ENCODE results near the gene OGFR. TPM values are rescaled to one million over a fixed set of nuclear protein-coding genes. Genes with fewer than 3 reads are reported as not detected.

OGFR gene
- total RNA-seq, 2 experiments from 2014 or later = 23.7 to 24.6 TPM

DNA sequence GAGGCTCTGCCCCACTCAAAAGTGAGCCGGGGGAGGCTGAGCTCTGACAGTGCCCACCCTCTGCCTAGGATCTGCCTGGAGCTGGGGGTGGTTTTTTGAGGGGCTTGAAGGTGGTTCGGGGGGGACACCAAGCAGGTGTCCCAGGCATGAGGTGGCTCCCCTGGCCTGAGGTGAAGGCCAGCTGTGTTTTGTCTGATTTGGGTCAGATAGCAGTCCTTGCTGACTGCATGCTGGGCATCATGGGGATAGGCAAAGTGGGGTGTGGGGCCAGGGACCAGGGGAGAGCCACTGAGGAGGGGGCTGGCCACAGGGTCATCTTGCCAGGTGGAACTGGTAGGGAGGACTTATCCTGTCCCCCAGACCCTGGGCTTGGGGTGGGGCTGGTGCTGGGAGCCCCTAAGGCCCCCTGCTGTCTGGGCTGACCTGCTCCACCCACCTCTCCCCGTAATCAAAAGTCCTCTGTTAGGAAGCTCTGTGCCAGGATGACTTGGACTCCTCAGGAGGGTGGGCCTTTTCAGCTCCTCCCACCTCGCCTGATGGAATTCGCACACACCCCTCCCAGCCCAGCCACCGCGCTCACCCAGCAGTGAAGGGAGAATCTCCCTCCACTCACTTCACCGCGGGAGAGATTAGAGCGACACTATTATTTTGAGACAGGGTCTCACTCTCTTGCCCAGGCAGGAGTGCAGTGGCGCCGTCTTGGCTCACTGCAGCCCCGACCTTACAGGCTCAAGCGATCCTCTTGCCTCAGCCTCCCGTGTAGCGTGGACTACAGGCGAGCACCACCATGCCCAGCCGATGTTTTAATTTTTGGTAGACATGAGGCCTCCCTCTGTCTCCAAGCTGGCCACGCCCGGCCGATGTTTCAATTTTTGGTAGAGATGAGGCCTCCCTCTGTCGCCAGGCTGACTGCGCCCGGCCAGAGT lies 10.7 kb downstream of the OGFR start:
- H3K4me3 Mint-ChIP-seq = no peak overlapping the region
- H3K27me3 Mint-ChIP-seq (ENCODE audit: low read depth) = peaks cover 24% of the 10 kb centered on the region
- intact Hi-C loops (cut with micrococcal nuclease) = no loop called here
- no peaks in the 10 kb centered on the region for H3K9me3 Mint-ChIP-seq
- H3K4me1 Mint-ChIP-seq (ENCODE audit: low read depth) = peaks cover 6% of the 10 kb centered on the region
- no peak for DNase-seq
- no peak overlapping the region for H3K27ac Mint-ChIP-seq
- peaks cover 1% of the 10 kb centered on the region for H3K36me3 Mint-ChIP-seq (ENCODE audit: low read depth)
- CTCF ChIA-PET = interaction anchor here (0.6 to 1.2 kb wide), 2 partner anchors 27 to 157 kb away, joined by 3 read pairs; no protein-coding TSS in a partner anchor

DNA sequence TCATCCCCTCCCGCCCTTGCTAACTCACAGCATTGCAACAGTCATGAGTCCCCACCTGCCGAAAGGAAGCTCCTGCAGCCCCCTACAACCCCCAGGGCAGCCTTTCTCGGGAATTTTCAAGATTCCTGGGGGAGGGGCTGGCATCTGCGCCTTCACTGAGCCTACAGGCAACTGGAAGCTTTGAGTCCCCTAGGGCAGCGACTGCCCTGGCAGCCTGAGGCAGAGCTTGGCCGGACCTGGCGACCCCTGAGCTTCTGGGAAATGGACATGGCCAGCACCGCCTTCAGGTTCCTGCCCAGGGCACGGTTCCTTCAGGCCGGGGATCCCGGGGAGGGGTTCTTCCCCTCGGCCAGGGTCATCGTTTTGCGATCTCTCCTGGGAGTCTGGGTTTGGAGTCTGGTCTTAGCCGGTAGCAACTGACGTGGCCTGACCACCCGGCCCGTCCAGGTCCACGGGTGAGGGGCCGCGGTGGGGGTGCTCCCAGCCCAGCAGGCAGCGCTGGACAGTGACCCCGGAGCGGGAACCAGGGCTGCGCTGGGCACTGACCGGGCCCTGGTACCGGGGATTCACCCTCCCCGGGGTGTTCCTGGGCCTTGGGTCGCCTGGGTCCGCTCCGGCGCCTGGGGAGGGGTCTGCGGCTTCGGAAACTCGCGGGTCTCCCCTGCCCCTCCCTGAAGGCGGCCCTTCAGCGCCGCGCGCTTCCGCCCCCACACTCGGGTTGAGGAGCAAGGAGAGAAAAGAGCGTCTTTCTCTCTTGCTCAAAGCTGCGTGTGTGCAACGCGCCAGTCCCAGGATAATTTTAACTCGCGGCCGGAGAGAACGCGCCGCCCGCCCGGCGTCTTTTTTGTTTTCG lies 11.6 kb downstream of the OGFR start:
- H3K9me3 Mint-ChIP-seq = no peaks in the 10 kb centered on the region
- intact Hi-C loops (cut with micrococcal nuclease) = no loop called here
- CTCF ChIA-PET = interaction anchor here (0.5 to 0.6 kb wide), 2 partner anchors 28 to 1107 kb away, joined by 3 read pairs; no protein-coding TSS in a partner anchor
- peaks cover 6% of the 10 kb centered on the region for H3K4me1 Mint-ChIP-seq (ENCODE audit: low read depth)
- DNase-seq = no peak
- peaks cover 1% of the 10 kb centered on the region for H3K36me3 Mint-ChIP-seq (ENCODE audit: low read depth)
- H3K27ac Mint-ChIP-seq = no peak overlapping the region
- peaks cover 24% of the 10 kb centered on the region for H3K27me3 Mint-ChIP-seq (ENCODE audit: low read depth)
- H3K4me3 Mint-ChIP-seq = no peak overlapping the region

DNA sequence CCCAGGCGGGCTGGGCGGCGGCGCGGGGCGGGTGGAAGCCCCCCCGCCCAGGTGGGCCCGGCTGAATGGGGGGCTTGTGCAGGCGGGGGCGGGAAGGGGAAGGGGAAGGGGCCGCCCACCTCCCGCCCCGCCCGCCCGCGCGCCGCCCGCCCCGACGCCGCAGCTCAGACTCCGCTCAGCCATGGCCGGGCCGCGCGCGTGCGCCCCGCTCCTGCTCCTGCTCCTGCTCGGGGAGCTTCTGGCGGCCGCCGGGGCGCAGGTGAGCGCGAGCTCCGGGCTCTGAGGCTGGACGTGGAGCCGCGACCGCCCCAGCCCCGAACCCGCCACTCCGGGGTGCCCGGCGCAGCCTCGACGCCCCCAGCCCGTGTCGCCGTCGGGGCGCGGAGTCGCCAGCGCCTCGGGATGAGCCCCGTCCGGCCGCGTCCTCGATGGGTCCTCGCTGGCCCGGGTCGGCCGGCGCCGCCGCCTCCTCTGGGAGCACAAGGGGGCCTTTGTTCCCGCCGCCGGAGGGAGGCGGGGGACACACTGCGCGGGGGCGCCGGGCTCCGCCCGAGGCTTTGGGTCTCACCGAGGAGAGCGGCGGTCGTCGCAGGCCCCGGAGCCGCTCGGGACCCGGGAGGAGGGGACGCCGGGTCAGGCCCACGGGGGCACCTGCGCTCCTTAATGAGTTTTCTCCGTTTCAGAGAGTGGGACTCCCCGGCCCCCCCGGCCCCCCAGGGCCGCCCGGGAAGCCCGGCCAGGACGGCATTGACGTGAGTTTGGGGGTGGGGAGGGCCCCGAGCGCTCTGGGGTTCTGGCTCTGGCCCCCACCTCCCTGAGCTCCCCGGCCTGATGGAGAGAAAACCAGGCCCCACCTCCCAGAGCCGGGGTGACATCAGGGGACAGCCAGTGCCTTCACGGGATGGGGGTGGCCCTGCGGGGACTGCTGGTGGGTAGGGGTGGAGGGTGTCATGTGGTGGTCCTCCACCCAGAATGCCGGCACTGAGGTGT lies 12.5 kb downstream of the OGFR start, which contains the start of gene COL9A3:
COL9A3 (plus strand) TSS at position 167 of the 990 bp plus-strand sequence; CDS start at position 182, 15 bp downstream.
- no peaks in the 10 kb centered on the region for H3K9me3 Mint-ChIP-seq
- peaks cover 1% of the 10 kb centered on the region for H3K36me3 Mint-ChIP-seq (ENCODE audit: low read depth)
- peaks cover 24% of the 10 kb centered on the region for H3K27me3 Mint-ChIP-seq (ENCODE audit: low read depth)
- CTCF ChIA-PET = interaction anchor here (1.2 kb wide), 1 partner anchor 192 kb away, joined by 3 read pairs; no protein-coding TSS in a partner anchor
- DNase-seq = no peak
- no peak within 1 kb of the TSS for H3K27ac Mint-ChIP-seq
- no peak within 1 kb of the TSS for H3K4me3 Mint-ChIP-seq
- H3K4me1 Mint-ChIP-seq (ENCODE audit: low read depth) = peaks cover 6% of the 10 kb centered on the region
- intact Hi-C loops (cut with micrococcal nuclease) = no loop called here

DNA sequence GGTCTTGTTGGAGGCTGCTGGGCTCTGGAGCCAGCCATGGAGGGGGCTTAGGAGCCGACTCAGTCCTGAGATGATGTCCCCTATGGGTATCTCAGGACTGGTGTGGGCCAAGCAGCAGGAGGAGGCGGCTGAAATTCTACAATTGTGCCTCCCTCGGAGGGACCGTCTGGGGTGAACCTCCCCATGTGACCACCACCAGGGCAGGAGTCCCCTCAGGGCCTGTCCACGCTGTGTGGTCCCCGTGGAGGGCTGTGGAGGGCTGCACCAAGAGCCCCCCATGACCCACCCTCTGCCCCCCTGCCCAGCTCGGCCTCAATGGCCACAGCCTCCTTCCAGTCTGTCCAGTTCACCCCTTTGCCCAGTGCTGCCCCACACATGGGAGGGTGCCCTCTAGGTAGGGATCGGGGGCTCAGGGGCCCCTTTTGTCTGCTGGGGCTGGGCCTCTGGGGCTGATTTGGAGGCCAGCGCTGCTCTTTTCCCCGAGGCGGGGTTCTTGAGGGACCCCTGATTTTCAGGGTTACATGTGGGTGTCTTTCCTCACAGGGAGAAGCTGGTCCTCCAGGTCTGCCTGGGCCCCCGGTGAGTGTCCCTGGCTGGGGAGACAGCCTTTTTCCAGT lies 13.4 kb downstream of the OGFR start:
- no peak overlapping the region for H3K27ac Mint-ChIP-seq
- intact Hi-C loops (cut with micrococcal nuclease) = no loop called here
- peaks cover 24% of the 10 kb centered on the region for H3K27me3 Mint-ChIP-seq (ENCODE audit: low read depth)
- no peaks in the 10 kb centered on the region for H3K9me3 Mint-ChIP-seq
- peaks cover 6% of the 10 kb centered on the region for H3K4me1 Mint-ChIP-seq (ENCODE audit: low read depth)
- no peak overlapping the region for H3K4me3 Mint-ChIP-seq
- H3K36me3 Mint-ChIP-seq (ENCODE audit: low read depth) = no peaks in the 10 kb centered on the region
- no peak for DNase-seq
- CTCF ChIA-PET = interaction anchor here (1.2 kb wide), 1 partner anchor 191 kb away, joined by 3 read pairs; no protein-coding TSS in a partner anchor

DNA sequence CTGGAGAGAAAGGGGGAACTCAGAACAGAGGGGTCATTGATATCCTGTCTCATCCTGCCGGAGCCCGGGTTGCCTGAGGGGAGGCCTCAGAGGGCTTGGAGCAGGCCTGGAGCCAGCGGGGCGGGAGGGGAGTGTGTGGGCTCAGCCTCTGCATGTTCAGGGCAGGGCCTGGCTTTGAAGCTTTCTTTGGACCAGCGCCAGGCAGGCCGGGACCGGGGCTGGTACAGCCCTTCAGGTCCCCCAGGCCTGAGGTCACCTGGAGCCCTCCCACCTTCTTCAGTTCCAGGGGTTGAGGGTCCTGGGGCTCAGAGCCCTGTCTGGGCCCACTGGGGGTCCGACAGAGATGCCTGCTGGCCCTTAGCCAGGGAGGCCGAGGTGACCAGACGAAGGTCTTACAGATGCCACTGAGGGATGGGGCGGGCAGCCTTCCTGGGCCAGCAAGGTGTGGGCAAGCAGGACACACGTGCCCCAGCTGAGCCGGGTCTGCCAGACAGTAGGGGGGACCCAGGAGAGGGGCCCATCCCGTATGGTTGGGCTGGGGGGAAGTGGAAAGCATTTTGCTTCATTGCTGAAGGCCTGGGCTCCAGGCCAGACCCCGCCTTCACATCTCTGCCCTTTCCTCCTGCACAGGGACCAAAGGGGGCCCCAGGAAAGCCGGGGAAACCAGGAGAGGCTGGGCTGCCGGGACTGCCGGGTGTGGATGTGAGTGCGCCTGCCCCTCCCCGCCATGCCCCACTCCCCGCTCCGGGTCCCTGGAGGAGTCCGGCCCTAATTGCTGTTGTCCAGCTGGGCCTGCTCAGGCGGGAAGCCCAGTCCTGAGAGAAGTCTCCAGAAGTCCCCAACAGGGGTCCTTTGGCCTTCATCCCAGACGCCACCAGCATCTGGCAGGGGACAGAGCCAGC lies 14.2 kb downstream of the OGFR start:
- Mint-ChIP-seq H3K4me1 (ENCODE audit: low read depth) (peaks cover 6% of the 10 kb centered on the region), H3K9me3 (no peaks in the 10 kb centered on the region), H3K36me3 (ENCODE audit: low read depth) (no peaks in the 10 kb centered on the region), H3K4me3 (no peak overlapping the region), H3K27me3 (ENCODE audit: low read depth) (peaks cover 24% of the 10 kb centered on the region), H3K27ac (no peak overlapping the region)
- CTCF ChIA-PET = no interaction called here
- intact Hi-C loops (cut with micrococcal nuclease) = no loop called here
- no peak for DNase-seq

DNA sequence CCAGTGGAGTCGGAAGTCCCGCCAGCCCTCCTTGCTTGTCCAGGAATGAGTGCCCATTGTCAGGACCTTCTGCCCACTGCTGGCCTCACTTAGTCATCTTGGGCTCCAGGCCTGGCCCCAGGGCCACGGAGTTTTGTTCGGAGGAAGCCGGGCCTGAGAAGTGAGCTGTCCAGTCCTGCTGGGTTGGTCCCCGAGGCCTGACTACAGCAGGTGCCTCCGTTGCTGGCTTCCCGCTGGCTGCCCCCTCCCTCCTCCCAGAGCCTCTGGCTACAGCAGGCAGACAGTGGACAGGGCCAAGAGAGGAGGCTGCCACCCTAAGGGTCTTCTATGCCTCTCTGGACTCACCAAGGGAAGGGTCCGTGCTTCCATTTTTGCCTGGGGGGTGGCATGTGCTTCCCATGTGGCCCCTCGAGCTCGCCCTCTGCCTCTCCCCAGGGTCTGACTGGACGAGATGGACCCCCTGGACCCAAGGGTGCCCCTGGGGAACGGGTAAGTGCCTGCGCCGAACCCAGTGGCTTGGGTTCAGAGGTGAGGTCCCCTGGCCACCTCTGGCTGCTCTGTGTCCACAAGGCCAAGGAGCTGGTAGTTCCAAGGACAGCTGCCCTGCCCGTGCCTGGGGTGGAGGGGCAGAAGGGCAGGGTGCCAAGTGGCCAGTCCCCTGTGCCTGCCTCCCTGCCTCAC lies 15.0 kb downstream of the OGFR start:
- intact Hi-C loops (cut with micrococcal nuclease) = no loop called here
- Mint-ChIP-seq H3K4me3 (no peak overlapping the region), H3K27ac (no peak overlapping the region), H3K36me3 (ENCODE audit: low read depth) (no peaks in the 10 kb centered on the region), H3K9me3 (no peaks in the 10 kb centered on the region), H3K4me1 (ENCODE audit: low read depth) (peaks cover 6% of the 10 kb centered on the region), H3K27me3 (ENCODE audit: low read depth) (peaks cover 24% of the 10 kb centered on the region)
- CTCF ChIA-PET = no interaction called here
- DNase-seq = no peak

DNA sequence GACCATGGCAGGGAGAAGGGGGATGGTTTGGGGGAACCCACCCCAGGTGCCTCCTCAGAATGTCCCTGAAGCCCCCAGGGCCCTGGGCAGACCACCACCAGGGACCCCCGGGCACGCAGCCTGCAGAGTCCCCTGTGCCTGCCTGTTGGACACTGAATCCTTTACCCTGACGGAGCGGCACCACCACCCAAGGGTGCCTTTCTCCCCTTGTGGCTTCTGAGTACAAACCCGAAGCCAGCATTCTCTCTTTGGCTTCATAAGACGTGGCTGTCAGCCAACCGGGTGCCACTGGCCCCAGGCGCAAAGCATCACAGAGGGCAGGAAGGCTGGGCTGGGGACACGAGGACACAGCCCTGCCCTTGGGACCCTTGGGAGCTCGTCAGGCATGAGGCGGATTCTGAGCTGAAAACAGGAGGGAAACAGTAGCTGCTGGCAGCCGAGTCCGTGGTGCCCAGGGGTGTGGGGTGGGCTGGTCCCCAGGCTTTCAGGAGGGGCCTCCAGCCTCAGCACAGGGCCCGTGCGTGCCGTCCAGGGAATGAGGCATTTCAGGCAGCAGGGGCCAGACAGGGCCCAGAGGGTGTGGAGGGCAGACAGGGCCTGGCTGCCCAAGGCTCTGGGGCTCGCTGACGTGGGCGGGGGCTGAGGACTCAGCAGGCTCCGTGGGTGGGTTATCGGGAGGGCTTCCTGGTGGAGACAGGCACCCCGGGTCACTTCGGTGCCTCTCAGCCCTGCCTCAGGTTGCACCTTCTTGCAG lies 15.8 kb downstream of the OGFR start:
- intact Hi-C loops (cut with micrococcal nuclease) = no loop called here
- CTCF ChIA-PET = no interaction called here
- H3K36me3 Mint-ChIP-seq (ENCODE audit: low read depth) = no peaks in the 10 kb centered on the region

DNA sequence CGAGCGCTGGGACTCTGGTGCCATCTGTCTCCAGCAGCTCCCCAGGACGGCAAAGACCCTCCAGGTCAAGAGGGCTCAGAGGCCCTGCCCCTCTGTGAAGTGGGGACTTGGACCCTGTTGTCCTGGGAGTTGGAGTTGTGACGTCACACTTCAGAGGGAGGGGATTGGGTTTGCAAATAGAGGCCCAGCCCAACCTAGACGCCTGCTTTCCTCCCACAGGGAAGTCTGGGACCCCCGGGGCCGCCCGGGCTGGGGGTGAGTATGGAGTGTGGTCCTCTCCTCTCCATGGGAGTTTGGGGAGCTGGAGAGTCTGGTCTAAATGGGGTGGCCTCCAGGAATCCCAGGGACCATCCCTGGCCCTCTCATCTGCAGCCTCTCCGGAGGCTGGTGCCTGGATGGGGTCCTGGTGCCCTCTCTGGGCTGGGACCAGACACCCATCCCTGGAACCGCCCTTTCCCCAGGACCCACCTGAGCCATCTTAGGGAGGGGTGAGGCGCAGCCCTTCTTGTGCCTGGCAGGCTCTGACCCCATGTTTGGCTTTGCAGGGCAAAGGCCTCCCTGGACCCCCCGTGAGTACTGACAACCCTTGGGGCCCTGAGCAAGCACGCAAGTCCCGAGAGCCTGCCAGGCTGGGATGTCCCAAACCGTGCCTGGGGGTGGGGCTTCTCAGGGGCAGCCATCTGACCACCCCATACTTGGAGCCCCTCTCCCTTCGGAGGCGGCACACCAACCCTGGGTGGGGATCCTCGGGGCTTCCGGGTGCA lies 16.5 kb downstream of the OGFR start:
- H3K9me3 Mint-ChIP-seq = no peaks in the 10 kb centered on the region
- H3K27me3 Mint-ChIP-seq (ENCODE audit: low read depth) = peaks cover 13% of the 10 kb centered on the region
- peaks cover 2% of the 10 kb centered on the region for H3K4me1 Mint-ChIP-seq (ENCODE audit: low read depth)
- intact Hi-C loops (cut with micrococcal nuclease) = no loop called here
- CTCF ChIA-PET = no interaction called here
- no peaks in the 10 kb centered on the region for H3K36me3 Mint-ChIP-seq (ENCODE audit: low read depth)
- no peak for DNase-seq
- no peak overlapping the region for H3K4me3 Mint-ChIP-seq
- H3K27ac Mint-ChIP-seq = no peak overlapping the region

More for the DNA sequence above, 15.8 kb downstream of the OGFR start:
- H3K9me3 Mint-ChIP-seq = no peaks in the 10 kb centered on the region
- DNase-seq = no peak
- no peak overlapping the region for H3K4me3 Mint-ChIP-seq
- H3K4me1 Mint-ChIP-seq (ENCODE audit: low read depth) = peaks cover 6% of the 10 kb centered on the region
- H3K27me3 Mint-ChIP-seq (ENCODE audit: low read depth) = peaks cover 19% of the 10 kb centered on the region
- H3K27ac Mint-ChIP-seq = no peak overlapping the region

DNA sequence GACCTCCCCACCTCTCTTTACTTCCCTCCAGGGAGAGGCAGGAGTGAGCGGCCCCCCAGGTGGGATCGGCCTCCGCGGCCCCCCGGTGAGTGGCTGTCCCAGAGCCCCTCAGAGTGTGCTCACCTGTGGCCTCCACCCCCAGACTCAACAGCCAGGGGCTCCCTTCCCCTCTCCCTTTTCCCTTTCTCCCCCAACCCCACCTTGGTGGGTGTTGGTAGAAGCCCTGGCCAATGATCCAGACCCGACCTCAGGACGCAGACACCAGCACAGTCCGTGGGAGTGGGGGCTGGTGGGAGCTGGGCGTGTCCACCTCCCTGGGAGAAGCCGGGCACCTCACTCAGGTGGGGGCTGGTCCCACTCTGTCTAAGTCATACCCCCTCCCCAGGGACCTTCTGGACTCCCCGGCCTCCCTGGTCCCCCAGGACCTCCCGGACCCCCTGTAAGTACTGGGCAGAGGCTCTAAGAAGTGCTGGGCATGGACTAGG lies 17.1 kb downstream of the OGFR start:
- H3K27me3 Mint-ChIP-seq (ENCODE audit: low read depth) = peaks cover 11% of the 10 kb centered on the region
- H3K4me3 Mint-ChIP-seq = no peak overlapping the region
- CTCF ChIA-PET = interaction anchor here (1.2 kb wide), 1 partner anchor 13 kb away, joined by 4 read pairs; no protein-coding TSS in a partner anchor
- H3K9me3 Mint-ChIP-seq = no peaks in the 10 kb centered on the region
- no peaks in the 10 kb centered on the region for H3K4me1 Mint-ChIP-seq (ENCODE audit: low read depth)
- intact Hi-C loops (cut with micrococcal nuclease) = loop anchor here (2.0 kb wide), 1 partner anchor 187 kb away; no protein-coding TSS in a partner anchor
- H3K27ac Mint-ChIP-seq = no peak overlapping the region
- DNase-seq = no peak
- H3K36me3 Mint-ChIP-seq (ENCODE audit: low read depth) = no peaks in the 10 kb centered on the region
